ENCODE measurements around the gene FAM3B.
"Not testable (repeated sequence)": the region's sequence is repeated elsewhere in the genome, so short reads cannot be mapped to it uniquely, and the experiment has no call there.

Gene FAM3B

GRCh38 chr21:41357546-41357945 is 40.9 kb downstream of the FAM3B start:
- DNase-seq (ENCODE audit: extremely low spot score): no peak
- ChIA-PET POLR2A (no interaction called here), CTCF (no interaction called here)
- no peak for TF ChIP-seq L3MBTL2 (conservative IDR thresholded peaks at IDR 0.05)
- TF ChIP-seq, protein P1, sequence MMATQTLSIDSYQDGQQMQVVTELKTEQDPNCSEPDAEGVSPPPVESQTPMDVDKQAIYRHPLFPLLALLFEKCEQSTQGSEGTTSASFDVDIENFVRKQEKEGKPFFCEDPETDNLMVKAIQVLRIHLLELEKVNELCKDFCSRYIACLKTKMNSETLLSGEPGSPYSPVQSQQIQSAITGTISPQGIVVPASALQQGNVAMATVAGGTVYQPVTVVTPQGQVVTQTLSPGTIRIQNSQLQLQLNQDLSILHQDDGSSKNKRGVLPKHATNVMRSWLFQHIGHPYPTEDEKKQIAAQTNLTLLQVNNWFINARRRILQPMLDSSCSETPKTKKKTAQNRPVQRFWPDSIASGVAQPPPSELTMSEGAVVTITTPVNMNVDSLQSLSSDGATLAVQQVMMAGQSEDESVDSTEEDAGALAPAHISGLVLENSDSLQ (IDR thresholded peaks at IDR 0.05): no peak
- TF ChIP-seq SP1 (IDR thresholded peaks at IDR 0.05): no peak
- no peak for TF ChIP-seq HDGF (IDR thresholded peaks at IDR 0.05; ENCODE audit: borderline replicate concordance)
- TF ChIP-seq ZNF384 (IDR thresholded peaks at IDR 0.05): no peak
- no peak for TF ChIP-seq ARNT (IDR thresholded peaks at IDR 0.05)
- TF ChIP-seq LEF1 (IDR thresholded peaks at IDR 0.05; ENCODE audit: borderline replicate concordance): no peak
- no peak for TF ChIP-seq FOXK2 (IDR thresholded peaks at IDR 0.05)
- no peak for TF ChIP-seq FOXM1 (IDR thresholded peaks at IDR 0.05; ENCODE audit: borderline replicate concordance)
- no peak for TF ChIP-seq CTBP1 (IDR thresholded peaks at IDR 0.05; ENCODE audit: borderline replicate concordance)
- no peak for TF ChIP-seq FOXA1 (IDR thresholded peaks at IDR 0.05)

DNA sequence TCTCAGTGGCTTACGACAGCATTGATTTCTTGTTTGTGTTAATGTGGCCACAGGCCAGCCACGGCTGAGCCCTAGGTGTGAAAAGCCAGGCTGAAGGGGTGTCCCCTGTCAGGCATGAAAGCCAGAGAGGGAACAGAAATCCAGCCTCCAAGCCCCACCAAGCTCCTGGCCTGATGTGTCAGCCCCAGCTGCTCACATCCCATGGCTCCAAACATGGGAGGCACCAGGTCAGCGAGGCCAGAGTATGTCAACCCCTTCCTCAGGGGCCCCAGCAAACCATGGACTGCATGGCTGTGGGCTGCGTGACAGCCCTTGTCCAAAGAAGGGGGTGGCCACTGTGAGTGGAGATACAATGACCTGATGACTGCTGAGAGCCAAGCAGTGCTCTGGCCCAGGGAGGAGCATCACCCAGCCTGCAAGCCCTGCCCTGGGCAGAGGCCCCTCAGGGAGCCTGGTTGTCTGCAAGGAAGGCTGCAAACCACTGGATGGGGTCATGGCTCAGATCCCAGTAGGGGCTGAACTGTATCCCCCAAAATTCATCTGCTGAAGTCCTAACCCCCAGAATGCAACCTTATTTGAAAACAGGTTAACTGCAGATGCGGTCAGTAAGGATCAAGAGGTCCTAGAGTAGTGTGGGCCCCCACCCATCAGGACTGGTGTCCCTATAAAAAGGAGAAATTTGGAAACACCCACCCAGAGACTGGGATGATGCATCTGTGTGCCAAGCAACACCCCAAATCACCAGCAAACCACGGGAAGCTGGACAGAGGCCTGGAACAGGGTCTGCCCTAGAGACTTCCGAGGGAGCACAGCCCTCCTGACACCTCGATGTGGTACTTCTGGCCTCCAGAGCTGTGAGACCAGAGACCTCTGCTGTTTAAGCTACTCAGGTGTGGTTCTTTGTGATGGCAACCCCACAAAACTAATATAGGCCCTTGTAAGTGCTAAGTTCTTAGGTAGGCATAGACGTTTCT is 41.9 kb downstream of the FAM3B start:
- no peak for DNase-seq (ENCODE audit: extremely low spot score)
- TF ChIP-seq, protein P1 (IDR thresholded peaks at IDR 0.05): no peak
- TF ChIP-seq TARDBP (IDR thresholded peaks at IDR 0.05) (no peak), FOXM1 (IDR thresholded peaks at IDR 0.05; ENCODE audit: borderline replicate concordance) (no peak), SUZ12 (IDR thresholded peaks at IDR 0.05) (no peak), FOXA1 (IDR thresholded peaks at IDR 0.05) (no peak), HDGF (IDR thresholded peaks at IDR 0.05; ENCODE audit: borderline replicate concordance) (no peak), LEF1 (IDR thresholded peaks at IDR 0.05; ENCODE audit: borderline replicate concordance) (no peak), ELF4 (IDR thresholded peaks at IDR 0.05) (no peak), ARNT (IDR thresholded peaks at IDR 0.05) (no peak), BHLHE40 (IDR thresholded peaks at IDR 0.05; ENCODE audit: borderline replicate concordance) (no peak), NFRKB (IDR thresholded peaks at IDR 0.05) (no peak), L3MBTL2 (conservative IDR thresholded peaks at IDR 0.05) (no peak), CTBP1 (IDR thresholded peaks at IDR 0.05; ENCODE audit: borderline replicate concordance) (no peak), FOXK2 (IDR thresholded peaks at IDR 0.05) (no peak)
- POLR2A ChIA-PET: no interaction called here
- CTCF ChIA-PET: interaction anchor here (0.5 kb wide), 1 partner anchor 220 kb away, joined by 3 read pairs; no protein-coding TSS in a partner anchor

DNA sequence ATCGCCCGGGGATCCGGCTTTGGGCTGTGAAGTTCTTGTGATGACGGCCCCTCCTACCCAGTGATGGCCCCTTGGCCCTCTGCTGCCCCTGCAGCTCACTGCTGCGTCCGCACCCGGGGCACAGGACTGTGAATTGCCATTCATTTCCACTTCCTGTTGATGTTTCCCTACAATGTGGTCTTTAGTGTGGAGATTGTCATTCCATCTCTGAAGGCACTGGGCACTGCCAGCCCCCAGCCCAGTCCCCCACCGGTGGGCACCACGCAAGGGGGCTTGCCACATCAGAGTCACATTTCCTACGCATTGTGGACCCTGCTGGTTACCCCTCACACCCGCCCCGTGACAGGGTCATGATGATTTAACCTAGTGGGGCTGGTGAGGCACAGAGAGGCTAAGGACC is 42.7 kb downstream of the FAM3B start:
- CTCF ChIA-PET: no interaction called here
- DNase-seq (ENCODE audit: extremely low spot score): no peak
- POLR2A ChIA-PET: no interaction called here
- TF ChIP-seq FOXK2 (IDR thresholded peaks at IDR 0.05): no peak
- TF ChIP-seq HDGF (IDR thresholded peaks at IDR 0.05; ENCODE audit: borderline replicate concordance): no peak
- no peak for TF ChIP-seq FOXM1 (IDR thresholded peaks at IDR 0.05; ENCODE audit: borderline replicate concordance)
- TF ChIP-seq L3MBTL2 (conservative IDR thresholded peaks at IDR 0.05): no peak
- no peak for TF ChIP-seq ARNT (IDR thresholded peaks at IDR 0.05)
- no peak for TF ChIP-seq LEF1 (IDR thresholded peaks at IDR 0.05; ENCODE audit: borderline replicate concordance)
- TF ChIP-seq ELF4 (IDR thresholded peaks at IDR 0.05): no peak
- TF ChIP-seq ZNF384 (IDR thresholded peaks at IDR 0.05): no peak
- no peak for TF ChIP-seq CTBP1 (IDR thresholded peaks at IDR 0.05; ENCODE audit: borderline replicate concordance)

DNA sequence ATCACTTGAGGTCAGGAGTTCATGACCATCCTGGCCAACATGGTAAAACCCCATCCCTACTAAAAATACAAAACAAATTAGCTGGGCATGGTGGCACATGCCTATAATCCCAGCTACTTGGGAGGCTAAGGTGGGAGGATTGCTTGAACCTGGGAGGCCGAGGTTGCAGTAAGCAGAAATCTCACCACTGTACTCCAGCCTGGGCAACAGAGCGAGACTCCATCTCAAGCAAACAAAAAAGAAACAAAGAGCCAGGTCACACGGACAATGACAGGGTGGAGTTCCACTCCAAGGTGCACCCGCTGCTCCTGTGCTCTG is 43.1 kb downstream of the FAM3B start:
- CTCF ChIA-PET; POLR2A ChIA-PET; DNase-seq (ENCODE audit: extremely low spot score): not testable (repeated sequence)

GRCh38 chr21:41360072-41360821 is 43.6 kb downstream of the FAM3B start:
- ChIA-PET CTCF (no interaction called here), POLR2A (no interaction called here)
- DNase-seq (ENCODE audit: extremely low spot score): no peak
- no peak for TF ChIP-seq FOXM1 (IDR thresholded peaks at IDR 0.05; ENCODE audit: borderline replicate concordance)
- TF ChIP-seq ARNT (IDR thresholded peaks at IDR 0.05): no peak
- no peak for TF ChIP-seq HDGF (IDR thresholded peaks at IDR 0.05; ENCODE audit: borderline replicate concordance)

- TF ChIP-seq FOXA1 (IDR thresholded peaks at IDR 0.05) (no peak), SUZ12 (IDR thresholded peaks at IDR 0.05) (no peak), ELF4 (IDR thresholded peaks at IDR 0.05) (no peak), SP1 (IDR thresholded peaks at IDR 0.05) (no peak), TARDBP (IDR thresholded peaks at IDR 0.05) (no peak), FOXK2 (IDR thresholded peaks at IDR 0.05) (no peak), ZNF384 (IDR thresholded peaks at IDR 0.05) (no peak), L3MBTL2 (conservative IDR thresholded peaks at IDR 0.05) (no peak), FOXM1 (IDR thresholded peaks at IDR 0.05; ENCODE audit: borderline replicate concordance) (no peak), LEF1 (IDR thresholded peaks at IDR 0.05; ENCODE audit: borderline replicate concordance) (no peak), ARNT (IDR thresholded peaks at IDR 0.05) (no peak), CTBP1 (IDR thresholded peaks at IDR 0.05; ENCODE audit: borderline replicate concordance) (no peak), NFRKB (IDR thresholded peaks at IDR 0.05) (no peak), BHLHE40 (IDR thresholded peaks at IDR 0.05; ENCODE audit: borderline replicate concordance) (no peak)
- TF ChIP-seq, protein P1 (IDR thresholded peaks at IDR 0.05): no peak
- CTCF ChIA-PET: no interaction called here
- DNase-seq (ENCODE audit: extremely low spot score): no peak
- POLR2A ChIA-PET: no interaction called here
Measured at GRCh38 chr21:41361053-41361785, 44.6 kb downstream of the FAM3B start.

Data from HEK293T (cell line).